Epithelial cell of prostate (primary cell): ENCODE measurements around the gene RAB43.
A peak's percentile ranks its signal among the peaks of the same experiment; 100 is the strongest.
"Not testable (repeated sequence)": the region's sequence is repeated elsewhere in the genome, so short reads cannot be mapped to it uniquely, and the experiment has no call there.

Experiments used
- DNase-seq: peaks from one replicate; pipeline ENCODE4 v3.0.0-alpha.2; 2011; ENCODE audit warnings: low read depth, low spot score
- H3K27ac ChIP-seq: fragments of 450-650 bp; 2 replicates; pipeline ENCODE4 v1.5.1; 2017; ENCODE audit warnings: mild to moderate bottlenecking

RAB43 gene

GRCh38 chr3:129103296-129103695, 18.3 kb downstream of the RAB43 start:
- DNase-seq = no peak
- H3K27ac ChIP-seq = no peak overlapping the region

GRCh38 chr3:129101370-129102138, 20.1 kb downstream of the RAB43 start:
- no peak overlapping the region for H3K27ac ChIP-seq
- no peak for DNase-seq

GRCh38 chr3:129100274-129100673, 21.3 kb downstream of the RAB43 start:
- no peak overlapping the region for H3K27ac ChIP-seq
- DNase-seq = no peak

GRCh38 chr3:129095285-129095684, 26.3 kb downstream of the RAB43 start:
- DNase-seq = no peak
- H3K27ac ChIP-seq = no peak overlapping the region

GRCh38 chr3:129088312-129088711, 33.3 kb downstream of the RAB43 start:
- not testable (repeated sequence) for H3K27ac ChIP-seq

GRCh38 chr3:129087904-129088303, 33.7 kb downstream of the RAB43 start:
- DNase-seq = peak; percentile 20
- H3K27ac ChIP-seq = not testable (repeated sequence)

More at GRCh38 chr3:129088312-129088711, 33.3 kb downstream of the RAB43 start:
- not testable (repeated sequence) for DNase-seq

GRCh38 chr3:129087138-129087702, 34.4 kb downstream of the RAB43 start:
- DNase-seq = no peak
- H3K27ac ChIP-seq = peak overlapping the region; percentile 50

- no peak for DNase-seq
- H3K27ac ChIP-seq = no peak overlapping the region
Measured at GRCh38 chr3:129085818-129086217, 35.8 kb downstream of the RAB43 start.

GRCh38 chr3:129085165-129085715, 36.4 kb downstream of the RAB43 start:
- H3K27ac ChIP-seq = no peak overlapping the region
- no peak for DNase-seq

- H3K27ac ChIP-seq = no peak overlapping the region
Measured at GRCh38 chr3:129084501-129084900, 37.1 kb downstream of the RAB43 start.

GRCh38 chr3:129082026-129082425, 39.6 kb downstream of the RAB43 start:
- H3K27ac ChIP-seq = no peak overlapping the region
- DNase-seq = no peak

More at GRCh38 chr3:129084501-129084900, 37.1 kb downstream of the RAB43 start:
- DNase-seq = no peak

- no peak overlapping the region for H3K27ac ChIP-seq
- no peak for DNase-seq
Measured at GRCh38 chr3:129081503-129081902, 40.1 kb downstream of the RAB43 start.

GRCh38 chr3:129078510-129078909, 43.1 kb downstream of the RAB43 start:
- H3K27ac ChIP-seq = no peak overlapping the region
- no peak for DNase-seq

- no peak overlapping the region for H3K27ac ChIP-seq
- DNase-seq = no peak
Measured at GRCh38 chr3:129077222-129077621, 44.4 kb downstream of the RAB43 start.

- no peak overlapping the region for H3K27ac ChIP-seq
- no peak for DNase-seq
Measured at GRCh38 chr3:129070086-129070885, 51.3 kb downstream of the RAB43 start.

- DNase-seq, H3K27ac ChIP-seq: not testable (repeated sequence)
Measured at GRCh38 chr3:129069313-129070085, 52.1 kb downstream of the RAB43 start.

GRCh38 chr3:129068291-129068886, 53.2 kb downstream of the RAB43 start:
- DNase-seq = no peak
- no peak overlapping the region for H3K27ac ChIP-seq

- DNase-seq = not testable (repeated sequence)
Measured at GRCh38 chr3:129067719-129068118, 53.9 kb downstream of the RAB43 start.

GRCh38 chr3:129065720-129066073, 55.9 kb downstream of the RAB43 start:
- no peak overlapping the region for H3K27ac ChIP-seq
- DNase-seq = no peak

More at GRCh38 chr3:129067719-129068118, 53.9 kb downstream of the RAB43 start:
- not testable (repeated sequence) for H3K27ac ChIP-seq
